NCI-H446 (cell line): Measurements from ENCODE around the gene STX8.

ENCODE experiments used
- DNase-seq, 2 experiments: peaks; one replicate each; lab custom pipeline; 2025; lab: John Stamatoyannopoulos, UW

Gene STX8

GRCh38 chr17:9226794-9227135, 348.9 kb downstream of the STX8 start:
- no peak for DNase-seq

- DNase-seq: no peak
These were observed 349.4 kb downstream of the STX8 start for GRCh38 chr17:9226130-9226793.

GRCh38 chr17:9225305-9226101, 350.1 kb downstream of the STX8 start:
- DNase-seq: no peak

- DNase-seq: no peak
These were observed 351.1 kb downstream of the STX8 start for GRCh38 chr17:9224485-9224884.

- no peak for DNase-seq
These were observed 352.1 kb downstream of the STX8 start for GRCh38 chr17:9223531-9223930.

GRCh38 chr17:9221922-9222180, 353.8 kb downstream of the STX8 start:
- DNase-seq: no peak

GRCh38 chr17:9221147-9221921, 354.3 kb downstream of the STX8 start:
- DNase-seq: no peak

GRCh38 chr17:9220398-9221146, 355.0 kb downstream of the STX8 start:
- no peak for DNase-seq

GRCh38 chr17:9219631-9220397, 355.8 kb downstream of the STX8 start:
- no peak for DNase-seq

GRCh38 chr17:9218911-9219310, 356.7 kb downstream of the STX8 start:
- no peak for DNase-seq

- DNase-seq: no peak
These were observed 357.5 kb downstream of the STX8 start for GRCh38 chr17:9218064-9218635.

GRCh38 chr17:9217151-9218056, 358.2 kb downstream of the STX8 start:
- no peak for DNase-seq

GRCh38 chr17:9215465-9215864, 360.2 kb downstream of the STX8 start:
- DNase-seq: no peak

- no peak for DNase-seq
These were observed 362.3 kb downstream of the STX8 start for GRCh38 chr17:9213303-9213640.

- DNase-seq: no peak
These were observed 363.0 kb downstream of the STX8 start for GRCh38 chr17:9212376-9213302.

- no peak for DNase-seq
These were observed 364.4 kb downstream of the STX8 start for GRCh38 chr17:9211133-9211765.

GRCh38 chr17:9209781-9210370, 365.7 kb downstream of the STX8 start:
- no peak for DNase-seq

- DNase-seq: no peak
These were observed 366.3 kb downstream of the STX8 start for GRCh38 chr17:9209347-9209746.
